Right lobe of liver (tissue), 6 donors: ENCODE results near the gene RPS6KB2. TPM values are rescaled to one million over a fixed set of nuclear protein-coding genes. Genes with fewer than 3 reads are reported as not detected.

Source experiments
- ATAC-seq, 4 donors: fragments of 200-7000 bp; cut with Tn5 transposase; one replicate each; pipeline ENCODE4 v1.9.1; 2020; ENCODE audit warnings: mild to moderate bottlenecking in 4 of 4, moderate library complexity in 4 of 4
- DNase-seq, 3 donors: peaks; one replicate each; pipeline ENCODE4 v3.0.0-alpha.2; 2020
- H3K27ac ChIP-seq, 3 donors: fragments of 200-600 bp; one replicate each; pipeline ENCODE4 v1.8.0; 2022
- H3K27me3 ChIP-seq, 2 donors: fragments of 200-600 bp; one replicate each; pipeline ENCODE4 v1.8.0; 2022
- H3K36me3 ChIP-seq, 4 donors: fragments of 200-600 bp; sonication (generic) in 1 of 4; one replicate each; pipeline versions ENCODE4 v1.5.1 to v1.8.0; 2017 to 2022; ENCODE audit warnings: control low read depth in 1 of 4
- H3K4me1 ChIP-seq, 4 donors: fragments of 200-600 bp; sonication (generic) in 1 of 4; one replicate each; pipeline versions ENCODE4 v1.5.1 to v1.8.0; 2017 to 2022; ENCODE audit warnings: control low read depth in 1 of 4
- H3K4me3 ChIP-seq, 3 donors: fragments of 200-600 bp; one replicate each; pipeline ENCODE4 v1.8.0; 2022
- H3K9me3 ChIP-seq, 4 donors: fragments of 200-600 bp; sonication (generic) in 1 of 4; one replicate each; pipeline versions ENCODE4 v1.5.1 to v1.8.0; 2017 to 2022; ENCODE audit warnings: control low read depth in 1 of 4
- POLR2A ChIP-seq: fragments of 450-650 bp; IDR thresholded peaks from one replicate; pipeline ENCODE4 v1.6.1; 2017; ENCODE audit warnings: antibody characterized with exemption, mild to moderate bottlenecking
- WGBS: methylation state at CpG from one replicate; pipeline ENCODE4 v1.1.6; 2018; ENCODE audit warnings: low coverage, low lambda C conversion rate; ENCODE audit not compliant: insufficient coverage; ENCODE audit errors: missing lambda C conversion rate; 5-methylcytosine and 5-hydroxymethylcytosine counted together
- intact Hi-C, 2 donors: fragments of 100-400 bp; cut with DNase I; formaldehyde crosslinking; loops; one replicate each; pipeline versions ENCODE4 v1.11.2 to v1.14.1; 2022
- total RNA-seq, 6 experiments: library from RNA; depleted of rRNA in 2 of 6; stranded (reverse); fragments of >200 nt in 2 of 6; fragmentation: NEBNext Ultra II Directional in 3 of 6; extraction: Animal tissue kit (Norgen Biotek cat#: 25700) in 3 of 6; gene quantifications; one replicate each; pipeline versions ENCODE4 v1.1.0 to v1.2.4, GENCODE V29; 2016 to 2023
- TF ChIP-seq, protein P1 (sequence below), 4 donors: fragments of 200-600 bp in 3 of 4; fragments of 450-650 bp in 1 of 4; IDR thresholded peaks; one replicate each; pipeline versions ENCODE4 v1.5.1 to v1.8.0; 2016 to 2022; ENCODE audit warnings: antibody characterized with exemption in 4 of 4, mild to moderate bottlenecking in 2 of 4
- donor health status: DM: no; HTN: yes; CAD: no.
- donor health status: DM: no; HTN: no; CAD: no.
- donor health status: DM: no; HTN: no; CAD: no.
- donor health status: DM: no; HTN: yes; CAD: no.
- donor health status: DM: no; HTN: yes; CAD: no.

The RPS6KB2 gene
- total RNA-seq, 6 experiments from 2014 or later = 18.8 to 37.1 (median 27.1) TPM

DNA sequence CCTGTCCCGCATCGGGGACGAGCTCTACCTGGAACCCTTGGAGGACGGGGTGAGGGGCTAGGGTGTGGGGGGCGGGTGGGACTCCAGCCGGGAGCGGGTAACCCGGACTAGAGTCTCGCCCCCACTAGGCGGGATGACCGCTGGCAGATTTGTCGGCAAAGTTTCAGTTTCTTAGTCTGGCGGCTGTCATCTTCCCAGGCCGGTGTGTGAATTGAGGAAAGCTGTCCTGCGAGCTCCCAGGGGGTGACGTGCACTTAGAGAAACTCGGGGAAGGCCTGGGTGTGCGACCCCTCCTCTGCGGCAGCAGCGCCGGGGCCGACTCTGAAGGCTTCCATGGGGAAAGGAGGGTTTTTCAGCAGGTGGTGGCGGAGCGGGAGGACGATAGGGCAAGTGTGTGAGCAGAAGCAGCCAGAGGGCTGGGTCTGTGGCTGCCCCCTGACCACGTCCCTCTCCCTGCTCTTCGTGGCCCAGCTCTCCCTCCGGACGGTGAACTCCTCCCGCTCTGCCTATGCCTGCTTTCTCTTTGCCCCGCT is 36.0 kb upstream of the RPS6KB2 start:
- H3K4me1 ChIP-seq = peaks cover 0 to 12% (median 0%) of the 10 kb centered on the region in 4 donors
- ATAC-seq (peak in 3 of 4 donors; percentile 1 to 19 (median 5)), DNase-seq (no peak)
- peak overlapping the region; percentile 74 to 92 (median 84) for H3K4me3 ChIP-seq
- H3K27ac ChIP-seq = peak overlapping the region; percentile 49 to 79 (median 68)
- H3K36me3 ChIP-seq = peaks cover 0 to 6% (median 3%) of the 10 kb centered on the region in 4 donors
- H3K27me3 ChIP-seq = no peaks in the 10 kb centered on the region
- WGBS = 6% methylated on average over 10 of the region's 31 CpGs
- no peak for TF ChIP-seq POLR2A
- TF ChIP-seq, protein P1, sequence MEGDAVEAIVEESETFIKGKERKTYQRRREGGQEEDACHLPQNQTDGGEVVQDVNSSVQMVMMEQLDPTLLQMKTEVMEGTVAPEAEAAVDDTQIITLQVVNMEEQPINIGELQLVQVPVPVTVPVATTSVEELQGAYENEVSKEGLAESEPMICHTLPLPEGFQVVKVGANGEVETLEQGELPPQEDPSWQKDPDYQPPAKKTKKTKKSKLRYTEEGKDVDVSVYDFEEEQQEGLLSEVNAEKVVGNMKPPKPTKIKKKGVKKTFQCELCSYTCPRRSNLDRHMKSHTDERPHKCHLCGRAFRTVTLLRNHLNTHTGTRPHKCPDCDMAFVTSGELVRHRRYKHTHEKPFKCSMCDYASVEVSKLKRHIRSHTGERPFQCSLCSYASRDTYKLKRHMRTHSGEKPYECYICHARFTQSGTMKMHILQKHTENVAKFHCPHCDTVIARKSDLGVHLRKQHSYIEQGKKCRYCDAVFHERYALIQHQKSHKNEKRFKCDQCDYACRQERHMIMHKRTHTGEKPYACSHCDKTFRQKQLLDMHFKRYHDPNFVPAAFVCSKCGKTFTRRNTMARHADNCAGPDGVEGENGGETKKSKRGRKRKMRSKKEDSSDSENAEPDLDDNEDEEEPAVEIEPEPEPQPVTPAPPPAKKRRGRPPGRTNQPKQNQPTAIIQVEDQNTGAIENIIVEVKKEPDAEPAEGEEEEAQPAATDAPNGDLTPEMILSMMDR (IDR thresholded peaks at IDR 0.05) = no peak
- intact Hi-C loops = loop anchor here (5.0 to 10.0 kb wide), 2 partner anchors 113 to 115 kb away; partner anchors contain the start of genes CDK2AP2 (in 2 of the 2) and PITPNM1 (in 2 of the 2)
- no peaks in the 10 kb centered on the region for H3K9me3 ChIP-seq

DNA sequence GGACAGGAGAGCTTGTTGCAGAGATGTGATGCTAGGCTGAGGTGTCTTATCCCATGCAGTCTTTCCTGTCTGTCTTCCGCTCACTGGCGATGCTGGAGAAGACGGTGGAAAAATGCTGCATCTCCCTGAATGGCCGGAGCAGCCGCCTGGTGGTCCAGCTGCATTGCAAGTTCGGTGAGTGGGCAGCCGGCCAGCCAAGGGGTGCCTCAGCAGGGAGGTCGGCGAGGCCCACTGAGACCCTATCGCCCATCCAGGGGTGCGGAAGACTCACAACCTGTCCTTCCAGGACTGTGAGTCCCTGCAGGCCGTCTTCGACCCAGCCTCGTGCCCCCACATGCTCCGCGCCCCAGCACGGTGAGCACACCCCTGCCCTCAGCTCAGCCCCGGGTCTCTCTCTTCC is 34.9 kb upstream of the RPS6KB2 start:
- Histone ChIP-seq H3K27ac (no peak overlapping the region), H3K9me3 (no peaks in the 10 kb centered on the region), H3K36me3 (peaks cover 3 to 18% (median 11%) of the 10 kb centered on the region in 4 donors), H3K4me1 (peaks cover 0 to 12% (median 0%) of the 10 kb centered on the region in 4 donors), H3K27me3 (no peaks in the 10 kb centered on the region), H3K4me3 (no peak overlapping the region)
- WGBS = 80% methylated on average over 6 of the region's 18 CpGs
- TF ChIP-seq, protein P1 (IDR thresholded peaks at IDR 0.05) = no peak
- TF ChIP-seq POLR2A = no peak
- intact Hi-C loops = loop anchor here (5.0 to 10.0 kb wide), 2 partner anchors 111 to 114 kb away; partner anchors contain the start of genes CDK2AP2 (in 2 of the 2) and PITPNM1 (in 2 of the 2)
- ATAC-seq = no peak
- DNase-seq = no peak

DNA sequence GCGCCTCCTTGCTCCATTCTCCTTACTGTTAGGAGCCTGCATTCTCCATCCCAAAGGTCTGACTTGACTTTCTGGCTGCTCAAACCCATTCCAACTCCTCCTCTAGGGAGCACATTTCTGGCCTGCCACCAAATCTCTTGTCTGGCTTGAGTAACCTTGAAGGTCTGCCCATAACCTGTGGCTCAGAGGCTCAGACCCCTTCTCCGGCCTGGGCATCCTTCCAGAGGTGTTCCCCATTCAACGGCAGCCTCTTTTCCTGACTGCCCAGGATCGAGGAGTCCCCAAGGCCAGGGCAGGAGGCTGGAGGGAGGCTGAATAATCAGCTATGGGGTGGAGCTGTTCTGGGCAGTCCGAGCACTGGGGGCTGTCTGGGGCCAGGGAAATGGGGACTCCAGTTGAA is 34.3 kb upstream of the RPS6KB2 start:
- TF ChIP-seq POLR2A = no peak
- TF ChIP-seq, protein P1 (IDR thresholded peaks at IDR 0.05) = no peak
- no peak overlapping the region for H3K27ac ChIP-seq
- peaks cover 3 to 24% (median 14%) of the 10 kb centered on the region in 4 donors for H3K36me3 ChIP-seq
- DNase-seq = no peak
- 69% methylated on average over 4 of the region's 5 CpGs for WGBS
- no peaks in the 10 kb centered on the region for H3K9me3 ChIP-seq
- H3K27me3 ChIP-seq = no peaks in the 10 kb centered on the region
- no peak for ATAC-seq
- intact Hi-C loops = loop anchor here (5.0 to 10.0 kb wide), 2 partner anchors 111 to 113 kb away; partner anchors contain the start of genes CDK2AP2 (in 2 of the 2) and PITPNM1 (in 2 of the 2)
- H3K4me3 ChIP-seq = no peak overlapping the region
- peaks cover 0 to 12% (median 0%) of the 10 kb centered on the region in 4 donors for H3K4me1 ChIP-seq

DNA sequence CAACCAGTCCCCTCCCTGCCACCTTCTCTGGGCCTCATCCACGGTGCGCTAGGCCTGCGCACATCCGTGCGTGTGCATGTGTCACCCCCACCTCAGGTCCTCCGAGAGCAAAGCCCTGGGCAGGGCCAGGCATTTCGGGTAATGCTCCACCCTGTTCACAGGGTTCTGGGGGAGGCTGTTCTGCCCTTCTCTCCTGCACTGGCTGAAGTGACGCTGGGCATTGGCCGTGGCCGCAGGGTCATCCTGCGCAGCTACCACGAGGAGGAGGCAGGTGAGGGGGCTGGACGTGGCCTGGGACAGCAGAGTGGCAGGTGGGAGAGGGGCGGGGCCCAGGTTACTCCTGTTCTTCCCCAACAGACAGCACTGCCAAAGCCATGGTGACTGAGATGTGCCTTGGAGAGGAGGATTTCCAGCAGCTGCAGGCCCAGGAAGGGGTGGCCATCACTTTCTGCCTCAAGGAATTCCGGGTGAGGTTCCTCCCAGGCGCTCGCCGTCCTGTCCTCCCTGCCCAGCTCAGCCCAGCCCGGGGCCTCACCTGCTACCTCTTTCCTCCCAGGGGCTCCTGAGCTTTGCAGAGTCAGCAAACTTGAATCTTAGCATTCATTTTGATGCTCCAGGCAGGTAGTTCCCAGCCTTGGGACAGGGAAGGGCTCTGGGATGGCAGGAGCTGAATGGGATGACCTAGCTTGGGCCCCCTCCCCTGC is 32.6 kb upstream of the RPS6KB2 start:
- intact Hi-C loops = loop anchor here in 1 of 2 donors (10.0 kb wide), 1 partner anchor 109 kb away; the partner anchor contains the start of genes CDK2AP2 and PITPNM1
- DNase-seq (no peak), ATAC-seq (no peak)
- 50% methylated on average over 2 of the region's 19 CpGs for WGBS
- H3K4me1 ChIP-seq = peaks cover 0 to 20% (median 4%) of the 10 kb centered on the region in 4 donors
- no peaks in the 10 kb centered on the region for H3K9me3 ChIP-seq
- H3K36me3 ChIP-seq = peaks cover 3 to 37% (median 17%) of the 10 kb centered on the region in 4 donors
- TF ChIP-seq, protein P1 (IDR thresholded peaks at IDR 0.05) = no peak
- no peak for TF ChIP-seq POLR2A
- H3K27ac ChIP-seq = no peak overlapping the region
- H3K4me3 ChIP-seq = no peak overlapping the region
- no peaks in the 10 kb centered on the region for H3K27me3 ChIP-seq
